C4-2B (cell line): ENCODE measurements around the gene ZMYND11.

Experiments
- CTCF ChIP-seq: fragments of 450-650 bp; conservative IDR thresholded peaks from 2 replicates; pipeline ENCODE4 v1.5.1; 2017; ENCODE audit warnings: mild to moderate bottlenecking
- ZFX ChIP-seq: fragments of 450-650 bp; IDR thresholded peaks from 2 replicates; pipeline ENCODE4 v1.6.1; 2017

DNA sequence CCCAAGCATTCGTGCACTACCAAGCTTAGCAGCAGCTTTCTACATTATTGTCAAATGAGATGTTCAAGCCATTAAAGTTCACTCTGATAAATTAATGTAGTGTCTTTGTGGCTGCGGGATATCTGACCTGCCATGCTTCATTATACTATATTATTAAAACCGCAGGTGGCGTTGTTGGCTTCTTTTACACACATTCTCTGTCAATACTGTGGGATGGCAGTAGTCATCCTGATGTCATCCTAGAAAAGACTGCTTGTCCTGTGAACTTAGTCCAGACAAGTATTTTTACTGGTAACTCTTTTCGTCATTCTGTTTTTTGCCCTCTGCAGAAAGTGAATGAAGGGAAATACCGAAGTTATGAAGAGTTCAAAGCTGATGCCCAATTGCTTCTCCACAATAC lies 103.9 kb downstream of the ZMYND11 start:
- TF ChIP-seq CTCF: no peak
- no peak for TF ChIP-seq ZFX
